Activated CD4-positive, alpha-beta T cell treated with anti-CD3 and anti-CD28 coated beads, Interleukin-10, Interleukin-2, amounts not matched to agents 100 ng/mL and 50 ng/mL, durations not matched to agents 16 hours and 8 hours (primary cell): ENCODE measurements around the gene AP2A2.

Experiments
- DNase-seq: peaks from one replicate; pipeline ENCODE4 v3.0.0-alpha.2; 2020

The AP2A2 gene

GRCh38 chr11:899724-900123 is 25.9 kb upstream of the AP2A2 start:
- DNase-seq, result no peak

DNA sequence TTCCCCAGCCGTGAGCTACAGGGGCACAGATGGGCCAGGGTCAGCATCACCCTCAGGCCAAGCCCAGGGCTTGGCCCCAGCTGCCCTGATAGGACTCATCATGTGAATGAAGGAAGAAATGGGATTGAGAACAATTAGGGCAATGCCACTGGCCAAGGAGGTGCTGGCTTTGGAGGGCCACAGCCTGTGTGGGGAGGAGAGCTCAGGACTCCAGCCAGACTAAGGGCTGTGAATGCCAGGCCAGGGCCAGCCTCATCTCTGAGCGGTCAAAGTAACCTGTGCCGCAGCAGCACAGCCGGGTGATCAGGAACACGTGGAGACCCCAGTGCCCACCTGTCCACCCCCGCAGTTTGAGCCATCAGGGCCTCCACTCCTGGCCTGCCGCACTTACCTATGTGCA is 25.1 kb upstream of the AP2A2 start:
- no peak for DNase-seq

GRCh38 chr11:901452-902061 is 24.1 kb upstream of the AP2A2 start:
- no peak for DNase-seq

- DNase-seq, result no peak
Measured at GRCh38 chr11:904380-904779, 21.3 kb upstream of the AP2A2 start.

DNA sequence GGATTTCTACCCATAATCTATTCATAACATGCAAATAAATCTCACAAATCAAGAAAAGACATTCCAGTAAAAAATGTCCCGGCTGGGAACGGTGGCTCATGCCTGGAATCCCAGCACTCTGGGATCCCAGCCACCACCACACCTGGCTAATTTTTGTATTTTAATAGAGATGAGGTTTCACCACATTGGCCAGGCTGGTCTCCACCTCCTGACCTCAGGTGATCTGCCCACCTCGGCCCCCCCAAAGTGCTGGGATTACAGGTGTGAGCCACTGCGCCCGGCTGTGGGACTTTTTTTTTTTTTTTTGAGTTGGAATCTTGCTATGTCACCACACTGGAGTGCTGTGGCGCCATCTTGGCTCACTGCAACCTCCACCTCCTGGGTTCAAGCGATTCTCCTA is 19.7 kb upstream of the AP2A2 start:
- DNase-seq, result no peak

GRCh38 chr11:907668-908067 is 18.0 kb upstream of the AP2A2 start:
- no peak for DNase-seq

- no peak for DNase-seq
Measured at GRCh38 chr11:908273-908672, 17.4 kb upstream of the AP2A2 start.

GRCh38 chr11:909406-909805 is 16.3 kb upstream of the AP2A2 start:
- no peak for DNase-seq

GRCh38 chr11:910044-910588 is 15.6 kb upstream of the AP2A2 start:
- no peak for DNase-seq

DNA sequence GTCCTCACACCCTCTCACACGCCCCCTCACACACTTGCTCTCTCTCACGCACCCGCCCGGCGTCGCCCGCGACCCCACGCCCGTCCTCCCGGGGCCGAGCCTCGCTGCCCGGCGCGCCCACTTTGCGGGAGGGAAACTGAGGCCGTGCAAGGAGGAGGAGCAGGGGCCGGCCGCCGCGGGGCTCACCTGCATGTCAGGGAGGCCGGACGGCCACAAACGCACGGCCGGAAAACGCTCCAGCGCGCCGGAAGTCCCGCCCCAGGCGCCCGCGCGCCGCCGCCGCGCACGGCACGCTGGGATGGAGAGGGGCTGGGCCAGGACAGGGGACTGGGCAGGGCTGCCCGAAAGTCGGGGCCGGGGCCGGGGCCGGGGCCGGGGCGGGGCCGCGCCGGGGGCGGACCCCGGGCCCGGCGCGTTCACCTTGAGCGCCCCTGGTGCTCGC is 15.1 kb upstream of the AP2A2 start, which contains the start of gene CHID1:
TSS of gene CHID1 (minus strand) at position 222 of the 442 bp plus-strand sequence. CDS start 5,994 bp downstream, outside the sequence.
- peak; percentile 95 for DNase-seq

DNA sequence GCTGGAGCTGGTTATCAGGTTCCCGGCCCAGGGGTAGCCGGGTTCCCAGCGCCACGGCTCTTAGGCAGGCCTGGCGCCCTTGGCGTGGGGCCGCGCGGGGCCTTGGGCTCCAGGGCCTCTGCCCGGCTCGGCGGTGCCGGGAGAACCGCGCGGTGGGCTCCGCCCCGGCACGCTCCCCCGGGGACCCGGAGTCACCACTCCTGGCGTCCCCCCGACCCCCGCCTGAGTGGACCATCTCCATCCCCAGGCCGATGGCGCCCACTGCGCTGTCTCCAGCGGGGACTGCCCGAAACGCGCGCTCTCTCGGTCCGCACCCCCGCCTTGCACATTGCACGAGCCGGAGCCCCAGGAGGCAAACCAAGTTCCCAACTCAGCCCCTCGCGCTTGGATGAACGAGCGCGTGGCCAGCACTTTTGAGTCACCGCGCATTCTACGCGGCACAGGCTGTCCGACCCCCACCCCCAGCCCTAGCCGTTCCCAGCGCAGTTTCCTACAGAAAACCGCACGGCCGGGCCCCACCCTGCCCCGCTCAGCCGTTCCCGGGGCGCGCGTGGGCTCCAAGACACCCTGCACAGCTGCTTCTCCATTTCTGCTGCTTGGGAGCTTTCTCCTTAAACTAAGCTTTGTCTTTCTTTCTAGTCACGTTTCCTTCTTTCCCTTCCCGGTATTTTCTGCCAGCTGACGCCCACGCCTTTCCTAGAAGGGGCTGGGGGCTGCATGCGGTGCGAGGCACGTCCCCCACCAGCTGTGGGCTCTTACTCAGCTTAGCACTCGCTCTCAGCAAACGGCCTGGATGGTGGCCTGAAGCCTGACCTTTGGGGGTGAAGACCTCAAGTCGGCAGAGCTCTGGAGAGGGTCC is 14.4 kb upstream of the AP2A2 start:
- DNase-seq, result peak; percentile 50

- no peak for DNase-seq
Measured at GRCh38 chr11:911890-912219, 13.8 kb upstream of the AP2A2 start.

- no peak for DNase-seq
Measured at GRCh38 chr11:912266-912665, 13.4 kb upstream of the AP2A2 start.

GRCh38 chr11:913043-913442 is 12.6 kb upstream of the AP2A2 start:
- no peak for DNase-seq

- DNase-seq, result no peak
Measured at GRCh38 chr11:914204-914603, 11.5 kb upstream of the AP2A2 start.

DNA sequence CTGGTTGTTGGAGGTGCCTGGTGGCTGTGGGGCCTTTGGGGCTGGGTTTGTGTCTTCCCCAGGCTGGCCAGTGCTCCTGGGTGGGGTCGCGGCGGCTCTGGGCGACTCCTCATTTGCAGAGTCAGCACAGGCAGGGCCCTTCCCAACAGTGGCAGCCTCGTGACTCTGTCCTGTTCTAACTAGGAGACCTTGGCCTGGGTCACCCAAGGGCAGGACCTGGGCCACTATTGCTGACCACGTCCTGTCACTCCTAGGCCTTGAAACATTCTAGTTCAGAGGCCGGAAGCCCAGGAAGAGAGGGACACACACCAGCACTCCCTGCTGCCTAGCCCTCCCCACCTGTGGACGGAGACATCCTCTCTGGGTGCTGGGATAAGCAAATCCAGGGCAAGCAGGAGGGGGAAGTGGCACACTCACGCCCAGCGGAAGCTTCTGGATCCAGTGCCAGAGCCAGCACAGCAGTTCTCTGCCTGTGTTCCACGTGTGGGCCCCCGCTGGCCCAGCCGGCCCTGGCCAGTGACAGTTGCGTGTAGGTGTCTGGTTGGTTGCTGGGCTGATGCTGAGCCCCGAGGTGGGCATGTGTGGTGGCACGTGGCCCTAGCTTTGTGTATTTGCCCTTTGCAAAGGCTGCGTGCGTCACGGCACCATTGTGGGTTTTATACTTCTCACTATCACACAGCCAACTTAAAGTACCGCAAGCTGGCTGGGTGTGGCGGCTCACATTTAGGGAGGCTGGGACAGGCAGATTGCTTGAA is 10.7 kb upstream of the AP2A2 start:
- DNase-seq, result no peak

DNA sequence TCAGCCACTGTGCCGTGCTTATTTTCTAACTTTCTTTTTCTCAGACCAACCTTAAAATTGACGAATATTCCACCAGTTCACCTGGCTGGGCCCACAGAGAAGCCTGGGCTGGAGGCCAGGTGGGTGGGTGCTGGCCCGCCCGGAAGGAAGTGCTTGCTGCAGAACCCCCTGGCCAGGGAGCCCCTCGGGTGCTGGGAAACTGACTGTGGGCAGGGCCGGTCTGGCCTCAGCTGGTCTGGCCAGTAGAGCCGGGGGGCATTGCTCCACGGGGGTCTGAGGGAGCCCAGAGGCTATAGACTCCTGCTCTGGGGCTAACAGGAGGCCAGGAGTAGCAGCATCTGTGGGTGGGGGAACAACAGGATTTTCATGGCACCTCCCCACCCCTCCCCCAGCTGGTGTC is 8.2 kb upstream of the AP2A2 start:
- no peak for DNase-seq

DNA sequence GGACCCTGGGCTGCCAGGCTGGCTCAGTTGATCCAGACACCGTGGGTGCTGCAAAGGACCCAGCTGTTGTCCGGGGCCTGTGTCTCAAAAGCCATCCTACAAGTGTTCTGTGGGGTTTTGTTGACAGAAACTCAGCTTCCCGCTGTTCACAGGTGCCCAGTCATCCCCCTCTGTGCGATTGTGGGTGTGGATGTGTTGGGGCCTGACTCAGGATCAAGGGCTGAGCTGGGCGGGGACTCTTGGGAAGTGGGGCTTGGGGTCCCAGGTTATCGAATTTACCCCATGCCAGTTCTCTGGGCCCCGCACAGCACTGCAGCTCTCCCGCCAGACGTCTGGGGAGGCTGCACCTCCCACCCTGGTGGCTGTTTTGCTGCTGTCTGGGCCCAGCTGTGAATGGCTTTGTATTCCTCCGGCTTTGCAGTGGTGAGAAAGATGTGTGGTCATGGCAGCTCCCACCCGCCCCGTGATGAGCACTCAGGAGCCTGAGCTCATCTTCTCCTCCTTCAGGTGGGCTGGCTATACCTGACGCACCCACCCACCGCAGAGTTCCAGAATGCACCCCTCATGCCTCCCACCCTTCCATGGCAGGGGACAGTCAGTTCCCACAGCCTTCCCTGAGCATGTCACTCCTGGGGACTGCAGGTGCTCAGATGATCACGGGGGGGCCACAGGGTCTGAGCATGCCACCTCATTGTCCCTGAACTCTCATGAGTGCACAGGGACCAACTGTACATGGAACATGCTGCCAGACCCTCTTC is 3.6 kb upstream of the AP2A2 start:
- no peak for DNase-seq

- DNase-seq, result no peak
Measured at GRCh38 chr11:923691-924405, 1.8 kb upstream of the AP2A2 start.

DNA sequence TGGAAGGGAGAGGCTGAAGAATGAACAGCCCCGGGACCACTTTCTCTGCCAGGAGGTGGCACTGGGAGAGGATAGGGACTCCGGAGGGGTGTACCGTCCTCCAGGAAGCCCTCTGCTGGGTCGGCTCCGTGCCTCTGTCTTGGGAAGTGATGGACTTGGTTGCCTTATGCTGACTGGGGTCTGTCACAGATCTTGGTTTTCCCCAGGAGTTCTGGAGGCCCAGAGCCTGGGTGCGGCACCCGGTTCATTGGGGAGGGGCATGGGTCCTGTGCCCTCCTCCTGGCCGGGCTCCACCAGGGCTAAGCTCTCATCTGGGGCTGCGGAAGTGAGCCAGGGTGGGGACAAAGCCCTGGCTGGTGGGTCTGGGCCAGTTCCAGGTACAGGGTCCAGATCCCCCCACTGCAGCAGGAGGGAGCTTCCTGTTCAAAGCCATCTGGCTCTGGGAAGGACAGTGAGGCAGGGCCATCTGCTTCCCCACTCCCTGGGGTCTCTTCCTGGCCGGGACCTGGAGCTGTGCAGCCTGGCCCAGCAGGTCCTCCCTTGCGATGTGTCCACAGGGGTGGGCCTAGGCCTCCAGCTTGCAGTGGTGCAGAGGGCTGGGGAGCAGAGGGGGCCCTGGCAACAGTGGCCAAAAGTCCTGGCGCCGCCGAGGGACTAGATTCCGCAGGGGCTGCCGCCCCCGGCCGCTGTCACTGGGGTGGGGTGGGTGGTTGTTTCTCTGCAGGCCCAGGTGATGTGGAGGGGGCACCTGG is 1.1 kb upstream of the AP2A2 start:
- no peak for DNase-seq

GRCh38 chr11:925158-925495 is 543 bp upstream of the AP2A2 start:
- DNase-seq, result no peak
